GM12892 (cell line): Measurements from ENCODE around the gene CYRIA.

ENCODE experiments used
- POLR2A ChIP-seq: IDR thresholded peaks from 2 replicates; pipeline ENCODE4 v1.6.1; 2011; ENCODE audit warnings: low read depth, low read length, control low read depth
- POLR2AphosphoS5 ChIP-seq: IDR thresholded peaks from 2 replicates; pipeline ENCODE4 v1.6.1; 2011; ENCODE audit warnings: low read depth, low read length, control low read depth
- TAF1 ChIP-seq: IDR thresholded peaks from 2 replicates; pipeline ENCODE4 v1.6.1; 2011; ENCODE audit warnings: low read depth, mild to moderate bottlenecking, control low read depth, low read length, borderline replicate concordance

GRCh38 chr2:16617282-16618266 is 48.1 kb downstream of the CYRIA start:
- no peak for TF ChIP-seq POLR2A
- no peak for TF ChIP-seq TAF1
- no peak for TF ChIP-seq POLR2AphosphoS5
